ENCODE measurements around the gene TBC1D21. TPM values are rescaled to one million over a fixed set of nuclear protein-coding genes. Genes with fewer than 3 reads are reported as not detected.

The TBC1D21 gene
- total and polyA plus RNA-seq, 12 donors, result not detected

GRCh38 chr15:73866481-73866880, 6.9 kb upstream of the TBC1D21 start:
- peak in 5 of 8 donors; percentile 13 to 68 (median 40) for ATAC-seq
- Histone ChIP-seq H3K4me3 (no peak overlapping the region), H3K27ac (peak overlapping the region in 3 of 10 donors; percentile 38 to 65 (median 43)), H3K4me1 (peaks cover 4 to 33% (median 18%) of the 10 kb centered on the region in 9 donors), H3K36me3 (no peaks in the 10 kb centered on the region), H3K9me3 (peaks cover 0 to 5% (median 0%) of the 10 kb centered on the region in 11 donors), H3K27me3 (peaks cover 0 to 13% (median 0%) of the 10 kb centered on the region in 7 donors)
- DNase-seq, result no peak
- TF ChIP-seq CTCF (IDR thresholded peaks at IDR 0.05), result no peak
- intact Hi-C loops (cut with DNase I), result no loop called here
- WGBS, 2 donors, result 42 to 43% methylated on average over 2 of the region's 2 CpGs

GRCh38 chr15:73866881-73867410, 6.4 kb upstream of the TBC1D21 start:
- Histone ChIP-seq H3K4me3 (no peak overlapping the region), H3K27me3 (peaks cover 0 to 12% (median 0%) of the 10 kb centered on the region in 7 donors), H3K4me1 (peaks cover 5 to 38% (median 20%) of the 10 kb centered on the region in 9 donors), H3K36me3 (no peaks in the 10 kb centered on the region), H3K27ac (peak overlapping the region in 3 of 10 donors; percentile 38 to 65 (median 43)), H3K9me3 (peaks cover 0 to 5% (median 0%) of the 10 kb centered on the region in 11 donors)
- intact Hi-C loops (cut with DNase I), result no loop called here
- ATAC-seq (peak in 1 of 8 donors; percentile 31), DNase-seq (no peak)
- TF ChIP-seq CTCF (IDR thresholded peaks at IDR 0.05), result peak in 4 of 9 donors; percentile 6 to 20 (median 11)
- WGBS, 2 donors, result 42 to 53% methylated on average over 6 of the region's 6 CpGs

- intact Hi-C loops (cut with DNase I), result no loop called here
- H3K4me1 ChIP-seq, result peaks cover 5 to 39% (median 23%) of the 10 kb centered on the region in 9 donors
- H3K27me3 ChIP-seq, result peaks cover 0 to 12% (median 0%) of the 10 kb centered on the region in 7 donors
- TF ChIP-seq CTCF (IDR thresholded peaks at IDR 0.05), result no peak
- WGBS, 2 donors, result 56 to 65% methylated on average over 3 of the region's 3 CpGs
- DNase-seq (no peak), ATAC-seq (no peak)
- no peaks in the 10 kb centered on the region for H3K36me3 ChIP-seq
- no peak overlapping the region for H3K4me3 ChIP-seq
- H3K9me3 ChIP-seq, result peaks cover 0 to 5% (median 0%) of the 10 kb centered on the region in 11 donors
- peak overlapping the region in 3 of 10 donors; percentile 38 to 65 (median 43) for H3K27ac ChIP-seq
Observed at GRCh38 chr15:73867426-73867825, 5.9 kb upstream of the TBC1D21 start.

GRCh38 chr15:73867956-73868355, 5.4 kb upstream of the TBC1D21 start:
- Histone ChIP-seq H3K27me3 (peaks cover 0 to 13% (median 0%) of the 10 kb centered on the region in 7 donors), H3K9me3 (peaks cover 0 to 5% (median 0%) of the 10 kb centered on the region in 11 donors), H3K36me3 (no peaks in the 10 kb centered on the region), H3K4me1 (peaks cover 5 to 39% (median 23%) of the 10 kb centered on the region in 9 donors), H3K27ac (no peak overlapping the region), H3K4me3 (no peak overlapping the region)
- intact Hi-C loops (cut with DNase I), result no loop called here
- DNase-seq (no peak), ATAC-seq (no peak)
- TF ChIP-seq CTCF (IDR thresholded peaks at IDR 0.05), result no peak
- 78 to 84% methylated on average over 2 of the region's 2 CpGs for WGBS, 2 donors

Data from heart right ventricle (tissue), 16 donors.